Esophagus muscularis mucosa (tissue), 4 donors: ENCODE results near the gene ZDHHC6. TPM values are rescaled to one million over a fixed set of nuclear protein-coding genes. Genes with fewer than 3 reads are reported as not detected.

Experiments
- DNase-seq: peaks from one replicate; pipeline ENCODE4 v3.0.0-alpha.2; 2017; ENCODE audit errors: extremely low spot score
- H3K27ac ChIP-seq, 4 donors: fragments of 200-600 bp; sonication (generic); replicated peaks in 1 of 4; 1 replicate in 3 of 4; 2 replicates in 1 of 4; pipeline ENCODE4 v1.5.1; 2016 to 2019; ENCODE audit warnings: mild to moderate bottlenecking in 1 of 4
- H3K27me3 ChIP-seq, 4 donors: fragments of 200-600 bp; sonication (generic); one replicate each; pipeline versions ENCODE4 v1.5.1 to v1.6.0; 2016 to 2019
- H3K36me3 ChIP-seq, 4 donors: fragments of 200-600 bp; sonication (generic); one replicate each; pipeline ENCODE4 v1.5.1; 2016 to 2019
- H3K4me1 ChIP-seq, 4 donors: fragments of 200-600 bp; sonication (generic); one replicate each; pipeline ENCODE4 v1.5.1; 2016 to 2019
- H3K4me3 ChIP-seq, 4 donors: fragments of 200-600 bp; sonication (generic); 1 replicate in 2 of 4; 2 replicates in 2 of 4; pipeline ENCODE4 v1.5.1; 2016 to 2019; ENCODE audit warnings: mild to moderate bottlenecking in 4 of 4, moderate library complexity in 1 of 4
- H3K9me3 ChIP-seq, 4 donors: fragments of 200-600 bp; sonication (generic); 1 replicate in 3 of 4; 2 replicates in 1 of 4; pipeline ENCODE4 v1.5.1; 2016 to 2019
- CTCF ChIP-seq, 3 experiments: fragments of 200-600 bp in 2 of 3; fragments of 450-650 bp in 1 of 3; sonication (generic) in 2 of 3; IDR thresholded peaks; one replicate each; pipeline ENCODE4 v1.5.1; 2017 to 2019; ENCODE audit warnings: antibody characterized with exemption in 3 of 3, mild to moderate bottlenecking in 2 of 3, moderate library complexity in 1 of 3
- EP300 ChIP-seq: sonication (generic); formaldehyde crosslinking; IDR thresholded peaks from one replicate; pipeline ENCODE4 v1.6.1; 2017; ENCODE audit warnings: antibody characterized with exemption
- POLR2A ChIP-seq: fragments of 450-650 bp; IDR thresholded peaks from one replicate; pipeline ENCODE4 v1.6.1; 2017; ENCODE audit warnings: antibody characterized with exemption, moderate library complexity, mild to moderate bottlenecking, low read depth
- POLR2AphosphoS5 ChIP-seq, 2 donors: sonication (generic); formaldehyde crosslinking; IDR thresholded peaks; one replicate each; pipeline ENCODE4 v1.6.1; 2017; ENCODE audit warnings: antibody characterized with exemption in 2 of 2
- WGBS: methylation state at CpG from one replicate; pipeline ENCODE4 v1.1.5; 2018; 5-methylcytosine and 5-hydroxymethylcytosine counted together
- intact Hi-C: fragments of 100-400 bp; cut with DNase I; formaldehyde crosslinking; loops from one replicate; pipeline ENCODE4 v1.15.1; 2023
- total RNA-seq, 4 donors: library from RNA; depleted of rRNA; stranded (reverse); fragments of >200 nt; gene quantifications; one replicate each; pipeline versions ENCODE4 v1.1.0 to v1.2.1, GENCODE V29; 2016

The ZDHHC6 gene
- total RNA-seq, 4 donors from 2014 or later: 15.6 to 21.2 (median 17.3) TPM

DNA sequence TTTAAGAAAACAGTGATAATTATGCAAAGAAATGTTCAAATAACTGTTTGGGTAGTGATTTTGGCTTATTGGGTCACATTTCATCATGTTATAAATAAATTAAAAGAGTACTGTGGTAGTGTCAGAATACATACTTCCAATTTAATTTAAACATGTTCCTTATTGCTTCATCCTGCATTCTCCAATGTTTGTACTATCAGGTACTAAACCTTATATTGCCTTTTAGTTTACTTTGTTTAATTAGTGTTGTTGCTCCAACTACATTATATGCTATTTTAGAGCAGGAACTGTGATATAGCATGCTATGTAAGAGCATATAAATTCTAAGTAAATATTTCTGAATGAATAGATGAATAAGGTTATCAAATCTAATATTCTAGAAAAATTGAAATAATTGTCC lies 41.2 kb upstream of the ZDHHC6 start:
- DNase-seq: no peak
- H3K36me3 ChIP-seq: no peaks in the 10 kb centered on the region
- H3K9me3 ChIP-seq: no peaks in the 10 kb centered on the region
- H3K27ac ChIP-seq: no peak overlapping the region
- no peak overlapping the region for H3K4me3 ChIP-seq
- TF ChIP-seq CTCF (IDR thresholded peaks at IDR 0.05) (no peak), POLR2AphosphoS5 (IDR thresholded peaks at IDR 0.05) (no peak), EP300 (no peak), POLR2A (no peak)
- H3K27me3 ChIP-seq: no peaks in the 10 kb centered on the region
- intact Hi-C loops: no loop called here
- H3K4me1 ChIP-seq: peaks cover 6 to 12% (median 11%) of the 10 kb centered on the region in 4 donors

DNA sequence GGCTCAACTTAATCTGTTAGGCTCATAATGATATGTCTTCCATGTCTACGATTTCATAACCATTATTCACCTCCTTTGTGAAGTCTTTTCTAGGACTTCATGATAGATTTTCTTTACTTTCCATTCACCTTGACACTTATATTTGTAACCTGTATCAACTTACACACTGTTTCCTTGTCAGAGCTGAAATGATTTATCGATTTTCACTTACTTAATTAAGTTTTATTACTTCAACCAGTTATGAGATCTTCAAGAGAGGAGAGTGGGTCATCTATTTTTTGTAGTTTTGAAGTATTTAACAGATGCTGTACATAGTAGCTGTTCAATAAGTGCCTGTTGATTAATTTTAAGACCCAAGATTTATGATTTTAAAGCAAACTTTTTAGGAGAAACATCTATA lies 37.7 kb upstream of the ZDHHC6 start:
- 93% methylated on average over 2 of the region's 2 CpGs for WGBS
- Histone ChIP-seq H3K27me3 (no peaks in the 10 kb centered on the region), H3K36me3 (no peaks in the 10 kb centered on the region), H3K9me3 (no peaks in the 10 kb centered on the region), H3K4me3 (no peak overlapping the region), H3K27ac (no peak overlapping the region), H3K4me1 (no peaks in the 10 kb centered on the region)
- no peak for DNase-seq
- TF ChIP-seq CTCF (IDR thresholded peaks at IDR 0.05) (no peak), POLR2A (no peak)
- intact Hi-C loops: no loop called here

- TF ChIP-seq EP300: no peak
- TF ChIP-seq POLR2AphosphoS5 (IDR thresholded peaks at IDR 0.05): no peak
- no peak for TF ChIP-seq CTCF (IDR thresholded peaks at IDR 0.05)
- no peak for TF ChIP-seq POLR2A
- Histone ChIP-seq H3K4me1 (no peaks in the 10 kb centered on the region), H3K27ac (no peak overlapping the region), H3K36me3 (no peaks in the 10 kb centered on the region), H3K4me3 (no peak overlapping the region), H3K9me3 (no peaks in the 10 kb centered on the region), H3K27me3 (no peaks in the 10 kb centered on the region)
- WGBS: 81% methylated on average over 3 of the region's 3 CpGs
- DNase-seq: no peak
- intact Hi-C loops: no loop called here
Measured at GRCh38 chr10:112481602-112482001, 34.9 kb upstream of the ZDHHC6 start.

DNA sequence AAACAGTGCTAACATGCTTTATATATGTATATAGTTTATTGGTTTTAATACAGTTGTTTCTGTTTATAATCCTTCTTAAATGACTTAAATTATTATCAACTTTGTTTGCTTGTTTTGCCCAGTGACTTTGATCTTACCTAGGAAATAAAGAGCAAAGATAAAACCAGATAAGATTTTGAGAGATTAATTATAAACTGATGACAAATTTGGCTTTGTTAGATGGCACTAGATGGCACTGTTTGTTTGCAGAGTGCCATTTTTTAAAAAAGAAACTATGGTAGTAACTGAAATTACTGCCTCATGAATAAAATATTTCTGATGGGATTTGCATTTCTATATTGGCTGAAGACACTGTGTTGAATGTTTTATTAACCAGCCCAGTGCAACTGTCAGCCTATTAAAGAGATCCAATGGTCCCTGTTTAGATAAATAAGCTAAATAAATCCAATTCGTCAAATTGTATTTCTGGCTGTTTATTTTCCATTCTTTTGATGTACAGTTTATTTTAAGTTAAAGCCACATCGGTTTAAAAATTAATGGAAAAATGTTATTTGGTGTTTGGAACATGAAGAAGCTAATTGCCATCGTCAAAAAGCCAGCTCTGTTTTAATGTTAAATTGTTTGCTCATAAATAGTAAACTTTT lies 29.0 kb upstream of the ZDHHC6 start:
- H3K4me1 ChIP-seq: peaks cover 0 to 12% (median 2%) of the 10 kb centered on the region in 4 donors
- H3K36me3 ChIP-seq: no peaks in the 10 kb centered on the region
- no peaks in the 10 kb centered on the region for H3K9me3 ChIP-seq
- H3K4me3 ChIP-seq: no peak overlapping the region
- WGBS: 76% methylated on average over 3 of the region's 3 CpGs
- H3K27ac ChIP-seq: no peak overlapping the region
- H3K27me3 ChIP-seq: no peaks in the 10 kb centered on the region
- DNase-seq: no peak
- intact Hi-C loops: no loop called here
- TF ChIP-seq POLR2AphosphoS5 (IDR thresholded peaks at IDR 0.05) (no peak), CTCF (IDR thresholded peaks at IDR 0.05) (peak; percentile 6 to 20 (median 15)), EP300 (no peak), POLR2A (no peak)
